GM13977 (cell line): ENCODE data around the gene THRSP.
"Not testable (repeated sequence)": the region's sequence is repeated elsewhere in the genome, so short reads cannot be mapped to it uniquely, and the experiment has no call there.

ENCODE experiments used
- DNase-seq: peaks from one replicate; pipeline ENCODE4 v3.0.0; 2012; ENCODE audit warnings: low spot score
- CTCF ChIP-seq: IDR thresholded peaks from 2 replicates; pipeline ENCODE4 v1.5.1; 2012; ENCODE audit warnings: mild to moderate bottlenecking, control low read depth; ENCODE audit not compliant: insufficient read depth; ENCODE audit errors: extremely low read depth, missing control alignments
- in situ Hi-C: fragments of 300-500 bp; cut with MboI; formaldehyde crosslinking; loops from one replicate; pipeline ENCODE4 v1.12.0; 2022; ENCODE audit warnings: low sequenced_read_pairs, low pct_unique_long_range_greater_than_20kb, mixed read lengths, inconsistent platforms; ENCODE audit not compliant: unreplicated experiment

Gene THRSP

GRCh38 chr11:78022397-78023396 is 41.0 kb upstream of the THRSP start, which contains the start of gene KCTD14:
Gene KCTD14 (minus strand): TSS chr11:78023276. CDS start chr11:78023249, 27 bp downstream.
- TF ChIP-seq CTCF: no peak
- in situ Hi-C loops: no loop called here
- no peak for DNase-seq

GRCh38 chr11:78023426-78023825 is 40.2 kb upstream of the THRSP start:
- DNase-seq: no peak
- in situ Hi-C loops: no loop called here
- no peak for TF ChIP-seq CTCF

- no peak for DNase-seq
- in situ Hi-C loops: no loop called here
Observed at GRCh38 chr11:78025378-78025777, 38.3 kb upstream of the THRSP start.

GRCh38 chr11:78027759-78028158 is 35.9 kb upstream of the THRSP start:
- DNase-seq: no peak
- in situ Hi-C loops: no loop called here
- no peak for TF ChIP-seq CTCF

More at GRCh38 chr11:78025378-78025777, 38.3 kb upstream of the THRSP start:
- no peak for TF ChIP-seq CTCF

- DNase-seq, in situ Hi-C loops: not testable (repeated sequence)
Observed at GRCh38 chr11:78028423-78028822, 35.2 kb upstream of the THRSP start.

- in situ Hi-C loops: no loop called here
- TF ChIP-seq CTCF: no peak
- no peak for DNase-seq
Observed at GRCh38 chr11:78030429-78031325, 33.0 kb upstream of the THRSP start.
